Measurements from ENCODE around the gene ADH7.

The ADH7 gene

DNA sequence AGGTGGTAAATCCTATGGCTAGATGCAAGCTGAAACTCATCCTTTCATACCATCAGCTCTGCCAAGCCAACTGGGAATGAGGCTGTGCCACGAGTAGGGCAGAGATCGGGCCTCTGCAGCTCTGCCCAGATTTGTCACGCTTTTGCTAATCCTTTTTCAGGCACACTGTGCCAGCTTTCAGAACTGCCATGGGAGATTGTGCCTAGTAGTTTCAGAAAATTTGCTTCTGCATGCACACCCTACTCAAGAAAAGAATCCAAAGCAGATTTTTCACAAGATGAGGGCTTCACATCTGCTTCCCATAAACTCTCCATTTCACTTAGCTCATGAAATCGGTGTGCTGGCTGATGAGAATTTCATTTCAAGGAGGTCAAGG lies 3.3 kb upstream of the ADH7 start:
- DNase-seq (ENCODE audit: low spot score), result no peak
- Histone ChIP-seq H3K27me3 (ENCODE audit: control insufficient read depth in 3 of 3, insufficient read depth in 3 of 3, low read depth in 1 of 3, low read length in 3 of 3) (no peaks in the 10 kb centered on the region), H3K27ac (replicated peaks; ENCODE audit: low read length) (no peak overlapping the region), H3K23ac (ENCODE audit: low read depth, low read length, poor library complexity) (no peak overlapping the region), H3K4me1 (ENCODE audit: control insufficient read depth in 2 of 2, insufficient read depth in 1 of 2, low read depth in 1 of 2, low read length in 2 of 2) (no peaks in the 10 kb centered on the region), H4K91ac (ENCODE audit: low read depth, low read length, poor library complexity) (no peak overlapping the region), H3K4me2 (ENCODE audit: insufficient read depth, low read length, poor library complexity, severe bottlenecking) (no peak overlapping the region), H3K4ac (ENCODE audit: low read length) (no peak overlapping the region), H3K9me3 (replicated peaks in 1 of 2; ENCODE audit: control insufficient read depth in 2 of 2, insufficient read depth in 1 of 2, low read depth in 1 of 2, low read length in 2 of 2) (no peaks in the 10 kb centered on the region), H3K36me3 (replicated peaks in 1 of 2; ENCODE audit: control insufficient read depth in 2 of 2, insufficient read depth in 2 of 2, low read length in 2 of 2) (no peaks in the 10 kb centered on the region), H3K9ac (ENCODE audit: low read depth, low read length, poor library complexity) (no peak overlapping the region), H3K4me3 (ENCODE audit: low read length in 2 of 2) (peak overlapping the region in 1 of 2 donors; percentile 37), H2BK5ac (ENCODE audit: low read length) (no peak overlapping the region), H3K14ac (ENCODE audit: low read length) (no peak overlapping the region), H4K8ac (ENCODE audit: low read depth, low read length) (no peak overlapping the region), H3K18ac (ENCODE audit: low read length) (peak overlapping the region; percentile 41), H2BK120ac (ENCODE audit: low read depth, low read length) (no peak overlapping the region), H2AK5ac (ENCODE audit: low read depth, low read length) (no peak overlapping the region), H2BK15ac (ENCODE audit: low read length) (no peak overlapping the region), H2AFZ (ENCODE audit: low read length) (no peak overlapping the region), H2BK12ac (ENCODE audit: low read length) (no peak overlapping the region), H3K79me1 (ENCODE audit: low read depth, low read length) (no peaks in the 10 kb centered on the region)
- no CpG with 5 or more reads among the region's 4 CpGs for WGBS, 2 donors (ENCODE audit: extremely low coverage in 2 of 2, insufficient read length in 2 of 2, insufficient replicate concordance in 1 of 2)

DNA sequence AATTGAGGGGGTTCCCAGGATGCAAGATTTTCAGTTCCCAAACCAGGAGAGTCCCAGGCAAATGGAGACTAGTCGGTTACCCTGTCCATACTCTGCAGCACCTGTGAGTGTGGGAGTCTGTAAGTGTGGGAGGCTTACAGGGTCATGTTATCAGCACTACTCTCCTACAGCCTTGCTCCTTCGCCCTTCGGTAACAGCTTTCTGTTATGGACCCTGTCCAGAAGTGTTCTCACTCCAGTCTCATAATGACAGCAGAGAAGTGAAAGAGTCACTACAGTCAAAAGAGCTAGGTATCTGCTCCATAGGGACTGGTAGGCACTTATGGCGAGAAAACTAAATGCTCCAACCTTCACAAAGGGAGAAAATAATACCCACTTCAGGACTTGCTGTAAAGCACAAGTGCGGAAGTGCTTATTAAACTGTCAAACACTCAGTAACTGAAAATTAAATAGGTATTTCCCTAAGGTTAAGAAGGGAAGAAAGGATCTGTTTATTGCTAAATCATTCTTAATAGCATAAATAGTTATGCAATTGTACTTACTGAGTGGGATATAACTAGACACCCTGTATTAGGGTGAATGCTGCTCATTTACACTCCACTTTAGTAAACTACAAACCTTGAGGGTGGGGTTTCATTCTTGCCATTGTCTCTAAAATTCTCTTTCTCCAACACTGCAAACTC lies 2.7 kb upstream of the ADH7 start:
- Histone ChIP-seq H3K23ac (ENCODE audit: low read depth, low read length, poor library complexity) (no peak overlapping the region), H4K91ac (ENCODE audit: low read depth, low read length, poor library complexity) (no peak overlapping the region), H2BK120ac (ENCODE audit: low read depth, low read length) (no peak overlapping the region), H3K4me1 (ENCODE audit: control insufficient read depth in 2 of 2, insufficient read depth in 1 of 2, low read depth in 1 of 2, low read length in 2 of 2) (no peaks in the 10 kb centered on the region), H3K27me3 (ENCODE audit: control insufficient read depth in 3 of 3, insufficient read depth in 3 of 3, low read depth in 1 of 3, low read length in 3 of 3) (no peaks in the 10 kb centered on the region), H3K4me3 (ENCODE audit: low read length in 2 of 2) (no peak overlapping the region), H3K4me2 (ENCODE audit: insufficient read depth, low read length, poor library complexity, severe bottlenecking) (no peak overlapping the region), H3K4ac (ENCODE audit: low read length) (no peak overlapping the region), H3K9ac (ENCODE audit: low read depth, low read length, poor library complexity) (no peak overlapping the region), H2BK15ac (ENCODE audit: low read length) (no peak overlapping the region), H3K79me1 (ENCODE audit: low read depth, low read length) (no peaks in the 10 kb centered on the region), H2AK5ac (ENCODE audit: low read depth, low read length) (no peak overlapping the region), H3K18ac (ENCODE audit: low read length) (no peak overlapping the region), H2BK5ac (ENCODE audit: low read length) (no peak overlapping the region), H4K8ac (ENCODE audit: low read depth, low read length) (no peak overlapping the region), H3K9me3 (replicated peaks in 1 of 2; ENCODE audit: control insufficient read depth in 2 of 2, insufficient read depth in 1 of 2, low read depth in 1 of 2, low read length in 2 of 2) (no peaks in the 10 kb centered on the region), H3K36me3 (replicated peaks in 1 of 2; ENCODE audit: control insufficient read depth in 2 of 2, insufficient read depth in 2 of 2, low read length in 2 of 2) (no peaks in the 10 kb centered on the region), H3K27ac (replicated peaks; ENCODE audit: low read length) (no peak overlapping the region), H2AFZ (ENCODE audit: low read length) (no peak overlapping the region), H2BK12ac (ENCODE audit: low read length) (no peak overlapping the region), H3K14ac (ENCODE audit: low read length) (no peak overlapping the region)
- WGBS, 2 donors (ENCODE audit: extremely low coverage in 2 of 2, insufficient read length in 2 of 2, insufficient replicate concordance in 1 of 2), result no CpG with 5 or more reads among the region's 5 CpGs
- DNase-seq (ENCODE audit: low spot score), result no peak

- Histone ChIP-seq H3K23ac (ENCODE audit: low read depth, low read length, poor library complexity) (no peak overlapping the region), H3K79me1 (ENCODE audit: low read depth, low read length) (no peaks in the 10 kb centered on the region), H2BK15ac (ENCODE audit: low read length) (no peak overlapping the region), H3K4ac (ENCODE audit: low read length) (no peak overlapping the region), H3K4me2 (ENCODE audit: insufficient read depth, low read length, poor library complexity, severe bottlenecking) (no peak overlapping the region), H2AK5ac (ENCODE audit: low read depth, low read length) (no peak overlapping the region), H3K27ac (replicated peaks; ENCODE audit: low read length) (no peak overlapping the region), H2BK12ac (ENCODE audit: low read length) (no peak overlapping the region), H2AFZ (ENCODE audit: low read length) (no peak overlapping the region), H2BK120ac (ENCODE audit: low read depth, low read length) (no peak overlapping the region), H2BK5ac (ENCODE audit: low read length) (no peak overlapping the region), H3K36me3 (replicated peaks in 1 of 2; ENCODE audit: control insufficient read depth in 2 of 2, insufficient read depth in 2 of 2, low read length in 2 of 2) (no peaks in the 10 kb centered on the region), H3K9me3 (replicated peaks in 1 of 2; ENCODE audit: control insufficient read depth in 2 of 2, insufficient read depth in 1 of 2, low read depth in 1 of 2, low read length in 2 of 2) (no peaks in the 10 kb centered on the region), H4K91ac (ENCODE audit: low read depth, low read length, poor library complexity) (no peak overlapping the region), H3K9ac (ENCODE audit: low read depth, low read length, poor library complexity) (no peak overlapping the region), H4K8ac (ENCODE audit: low read depth, low read length) (no peak overlapping the region), H3K4me3 (ENCODE audit: low read length in 2 of 2) (no peak overlapping the region), H3K27me3 (ENCODE audit: control insufficient read depth in 3 of 3, insufficient read depth in 3 of 3, low read depth in 1 of 3, low read length in 3 of 3) (no peaks in the 10 kb centered on the region), H3K18ac (ENCODE audit: low read length) (no peak overlapping the region), H3K4me1 (ENCODE audit: control insufficient read depth in 2 of 2, insufficient read depth in 1 of 2, low read depth in 1 of 2, low read length in 2 of 2) (no peaks in the 10 kb centered on the region), H3K14ac (ENCODE audit: low read length) (no peak overlapping the region)
- DNase-seq (ENCODE audit: low spot score), result no peak
- no CpG with 5 or more reads among the region's 3 CpGs for WGBS, 2 donors (ENCODE audit: extremely low coverage in 2 of 2, insufficient read length in 2 of 2, insufficient replicate concordance in 1 of 2)
Measured at GRCh38 chr4:99436976-99437722, 2.0 kb upstream of the ADH7 start.

GRCh38 chr4:99436462-99436861 lies 1.3 kb upstream of the ADH7 start:
- H2BK120ac ChIP-seq (ENCODE audit: low read depth, low read length), result no peak overlapping the region
- H3K9ac ChIP-seq (ENCODE audit: low read depth, low read length, poor library complexity), result no peak overlapping the region
- H3K23ac ChIP-seq (ENCODE audit: low read depth, low read length, poor library complexity), result no peak overlapping the region
- no peak overlapping the region for H3K4me3 ChIP-seq (ENCODE audit: low read length in 2 of 2)
- H3K36me3 ChIP-seq (replicated peaks in 1 of 2; ENCODE audit: control insufficient read depth in 2 of 2, insufficient read depth in 2 of 2, low read length in 2 of 2), result no peaks in the 10 kb centered on the region
- no peaks in the 10 kb centered on the region for H3K27me3 ChIP-seq (ENCODE audit: control insufficient read depth in 3 of 3, insufficient read depth in 3 of 3, low read depth in 1 of 3, low read length in 3 of 3)
- H3K4me1 ChIP-seq (ENCODE audit: control insufficient read depth in 2 of 2, insufficient read depth in 1 of 2, low read depth in 1 of 2, low read length in 2 of 2), result no peaks in the 10 kb centered on the region
- H3K18ac ChIP-seq (ENCODE audit: low read length), result no peak overlapping the region
- H3K9me3 ChIP-seq (replicated peaks in 1 of 2; ENCODE audit: control insufficient read depth in 2 of 2, insufficient read depth in 1 of 2, low read depth in 1 of 2, low read length in 2 of 2), result no peaks in the 10 kb centered on the region
- no peak overlapping the region for H4K8ac ChIP-seq (ENCODE audit: low read depth, low read length)
- H3K4ac ChIP-seq (ENCODE audit: low read length), result no peak overlapping the region
- H3K79me1 ChIP-seq (ENCODE audit: low read depth, low read length), result no peaks in the 10 kb centered on the region
- H2AFZ ChIP-seq (ENCODE audit: low read length), result no peak overlapping the region
- H2BK12ac ChIP-seq (ENCODE audit: low read length), result no peak overlapping the region
- no peak overlapping the region for H3K4me2 ChIP-seq (ENCODE audit: insufficient read depth, low read length, poor library complexity, severe bottlenecking)
- no peak overlapping the region for H4K91ac ChIP-seq (ENCODE audit: low read depth, low read length, poor library complexity)
- H3K27ac ChIP-seq (replicated peaks; ENCODE audit: low read length), result no peak overlapping the region
- no peak overlapping the region for H2BK15ac ChIP-seq (ENCODE audit: low read length)
- no peak overlapping the region for H2AK5ac ChIP-seq (ENCODE audit: low read depth, low read length)
- no peak overlapping the region for H3K14ac ChIP-seq (ENCODE audit: low read length)
- H2BK5ac ChIP-seq (ENCODE audit: low read length), result no peak overlapping the region
- DNase-seq (ENCODE audit: low spot score), result no peak
- no CpG with 5 or more reads among the region's 2 CpGs for WGBS, 2 donors (ENCODE audit: extremely low coverage in 2 of 2, insufficient read length in 2 of 2, insufficient replicate concordance in 1 of 2)
